ENCODE data around the gene C11orf16. TPM values are rescaled to one million over a fixed set of nuclear protein-coding genes. Genes with fewer than 3 reads are reported as not detected.

C11orf16 gene
- total and polyA plus RNA-seq, 9 of the 15 experiments (the other 6 are each of a cell fraction or from before 2014, with no cell fraction given): not detected

DNA sequence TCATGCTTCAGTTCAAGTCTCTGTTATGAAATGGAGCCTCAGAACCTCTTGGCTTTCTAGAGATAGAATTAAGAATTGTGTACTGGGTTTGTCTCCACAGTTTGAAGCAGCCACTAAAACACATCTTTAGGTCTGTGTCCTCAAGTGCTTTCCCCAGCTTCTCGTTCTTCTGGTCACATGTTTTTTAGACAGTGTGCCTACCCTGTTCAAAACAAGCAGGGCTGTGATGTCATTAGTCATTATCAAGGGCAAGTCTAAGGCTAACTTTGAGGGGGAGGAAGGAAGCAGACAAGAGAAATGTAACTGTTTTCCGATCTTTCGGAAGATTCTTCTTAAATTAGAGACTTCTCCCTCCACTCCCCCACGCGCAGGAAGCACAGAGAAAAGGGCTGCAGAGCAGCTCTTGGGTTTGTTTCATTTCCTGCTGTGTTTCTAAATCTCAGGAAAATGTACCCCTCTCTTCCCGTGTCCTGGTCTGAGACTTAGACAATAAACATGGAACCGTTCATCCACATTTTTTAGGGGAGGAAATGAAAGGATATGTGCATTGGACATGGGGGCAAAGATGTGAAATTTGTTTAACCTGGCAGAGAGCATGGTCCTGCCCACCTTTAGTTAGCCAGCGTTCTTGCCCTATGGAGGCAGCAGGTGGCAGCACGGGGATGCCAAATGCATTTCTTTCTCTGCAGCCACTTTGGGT, 18.6 kb downstream of the C11orf16 start (continued):
- TF ChIP-seq, protein P1, sequence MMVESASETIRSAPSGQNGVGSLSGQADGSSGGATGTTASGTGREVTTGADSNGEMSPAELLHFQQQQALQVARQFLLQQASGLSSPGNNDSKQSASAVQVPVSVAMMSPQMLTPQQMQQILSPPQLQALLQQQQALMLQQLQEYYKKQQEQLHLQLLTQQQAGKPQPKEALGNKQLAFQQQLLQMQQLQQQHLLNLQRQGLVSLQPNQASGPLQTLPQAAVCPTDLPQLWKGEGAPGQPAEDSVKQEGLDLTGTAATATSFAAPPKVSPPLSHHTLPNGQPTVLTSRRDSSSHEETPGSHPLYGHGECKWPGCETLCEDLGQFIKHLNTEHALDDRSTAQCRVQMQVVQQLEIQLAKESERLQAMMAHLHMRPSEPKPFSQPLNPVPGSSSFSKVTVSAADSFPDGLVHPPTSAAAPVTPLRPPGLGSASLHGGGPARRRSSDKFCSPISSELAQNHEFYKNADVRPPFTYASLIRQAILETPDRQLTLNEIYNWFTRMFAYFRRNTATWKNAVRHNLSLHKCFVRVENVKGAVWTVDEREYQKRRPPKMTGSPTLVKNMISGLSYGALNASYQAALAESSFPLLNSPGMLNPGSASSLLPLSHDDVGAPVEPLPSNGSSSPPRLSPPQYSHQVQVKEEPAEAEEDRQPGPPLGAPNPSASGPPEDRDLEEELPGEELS (CRISPR knock-in tag; IDR thresholded peaks at IDR 0.05; ENCODE audit: borderline replicate concordance): no peak
- TF ChIP-seq, protein P2, sequence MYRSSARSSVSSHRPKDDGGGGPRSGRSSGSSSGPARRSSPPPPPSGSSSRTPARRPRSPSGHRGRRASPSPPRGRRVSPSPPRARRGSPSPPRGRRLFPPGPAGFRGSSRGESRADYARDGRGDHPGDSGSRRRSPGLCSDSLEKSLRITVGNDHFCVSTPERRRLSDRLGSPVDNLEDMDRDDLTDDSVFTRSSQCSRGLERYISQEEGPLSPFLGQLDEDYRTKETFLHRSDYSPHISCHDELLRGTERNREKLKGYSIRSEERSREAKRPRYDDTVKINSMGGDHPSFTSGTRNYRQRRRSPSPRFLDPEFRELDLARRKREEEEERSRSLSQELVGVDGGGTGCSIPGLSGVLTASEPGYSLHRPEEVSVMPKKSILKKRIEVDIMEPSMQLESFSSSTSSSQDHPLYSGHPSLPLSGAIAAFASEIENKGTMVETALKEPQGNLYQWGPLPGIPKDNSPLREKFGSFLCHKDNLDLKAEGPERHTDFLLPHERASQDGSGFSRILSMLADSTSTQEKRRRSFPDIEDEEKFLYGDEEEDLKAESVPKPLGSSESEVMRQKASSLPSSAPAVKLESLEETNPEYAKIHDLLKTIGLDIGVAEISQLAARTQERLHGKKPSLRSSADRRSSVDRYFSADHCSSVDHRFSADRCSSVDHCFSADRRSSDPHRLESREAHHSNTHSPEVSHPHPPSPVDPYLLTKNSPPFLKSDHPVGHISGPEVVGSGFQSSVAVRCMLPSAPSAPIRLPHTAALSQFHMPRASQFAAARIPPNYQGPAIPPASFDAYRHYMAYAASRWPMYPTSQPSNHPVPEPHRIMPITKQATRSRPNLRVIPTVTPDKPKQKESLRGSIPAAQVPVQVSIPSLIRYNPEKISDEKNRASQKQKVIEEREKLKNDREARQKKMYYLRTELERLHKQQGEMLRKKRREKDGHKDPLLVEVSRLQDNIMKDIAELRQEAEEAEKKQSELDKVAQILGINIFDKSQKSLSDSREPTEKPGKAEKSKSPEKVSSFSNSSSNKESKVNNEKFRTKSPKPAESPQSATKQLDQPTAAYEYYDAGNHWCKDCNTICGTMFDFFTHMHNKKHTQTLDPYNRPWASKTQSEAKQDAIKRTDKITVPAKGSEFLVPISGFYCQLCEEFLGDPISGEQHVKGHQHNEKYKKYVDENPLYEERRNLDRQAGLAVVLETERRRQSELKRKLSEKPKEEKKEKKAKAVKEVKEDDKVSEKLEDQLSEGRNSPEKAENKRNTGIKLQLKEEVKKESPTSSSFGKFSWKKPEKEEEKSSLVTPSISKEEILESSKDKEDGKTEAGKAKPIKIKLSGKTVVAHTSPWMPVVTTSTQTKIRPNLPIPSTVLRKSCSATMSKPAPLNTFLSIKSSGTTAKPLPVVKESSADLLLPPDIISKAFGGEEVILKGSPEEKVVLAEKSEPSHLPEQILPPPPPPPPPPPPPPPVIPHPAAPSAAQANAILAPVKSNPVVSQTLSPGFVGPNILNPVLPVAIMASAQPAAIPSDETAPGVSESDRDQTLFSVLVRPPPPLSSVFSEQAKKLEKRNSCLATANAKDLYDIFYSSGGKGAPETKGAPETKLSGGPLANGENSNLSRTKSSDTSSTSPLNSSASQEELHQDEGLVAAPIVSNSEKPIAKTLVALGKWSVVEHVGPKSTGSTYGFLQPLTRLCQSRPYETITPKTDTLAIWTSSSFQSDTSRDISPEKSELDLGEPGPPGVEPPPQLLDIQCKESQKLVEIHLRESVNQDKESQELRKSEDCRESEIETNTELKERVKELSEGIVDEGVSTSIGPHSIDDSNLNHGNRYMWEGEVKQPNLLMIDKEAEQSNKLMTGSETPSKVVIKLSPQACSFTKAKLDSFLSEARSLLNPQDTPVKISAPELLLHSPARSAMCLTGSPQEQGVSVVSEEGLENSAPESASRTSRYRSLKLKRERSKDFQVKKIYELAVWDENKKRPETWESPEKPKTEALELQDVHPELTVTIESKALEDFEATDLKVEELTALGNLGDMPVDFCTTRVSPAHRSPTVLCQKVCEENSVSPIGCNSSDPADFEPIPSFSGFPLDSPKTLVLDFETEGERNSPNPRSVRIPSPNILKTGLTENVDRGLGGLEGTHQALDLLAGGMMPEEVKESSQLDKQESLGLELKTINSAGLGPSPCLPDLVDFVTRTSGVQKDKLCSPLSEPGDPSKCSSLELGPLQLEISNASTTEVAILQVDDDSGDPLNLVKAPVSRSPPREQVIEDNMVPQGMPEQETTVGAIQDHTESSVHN (IDR thresholded peaks at IDR 0.05; ENCODE audit: borderline replicate concordance in 1 of 2, low read depth in 1 of 2): no peak
- TF ChIP-seq ZNF274 (IDR thresholded peaks at IDR 0.05; ENCODE audit: borderline replicate concordance, low read depth, low read length) (no peak), ZFP30 (CRISPR knock-in tag; IDR thresholded peaks at IDR 0.05; ENCODE audit: borderline replicate concordance) (no peak), CEBPG (CRISPR knock-in tag; IDR thresholded peaks at IDR 0.05) (no peak), CEBPG (tag; conservative IDR thresholded peaks at IDR 0.05 in 1 of 2, IDR thresholded peaks at IDR 0.05 in 1 of 2) (no peak), FOXM1 (IDR thresholded peaks at IDR 0.05; ENCODE audit: low read depth) (peak; percentile 46; the same call in 1 of the 2 replicates), FOXM1 (CRISPR knock-in tag; IDR thresholded peaks at IDR 0.05; ENCODE audit: low read depth) (no peak), TAL1 (IDR thresholded peaks at IDR 0.05) (0 out of 2 replicates have a peak, but pooled peaks have one; percentile 15), PTTG1 (tag; IDR thresholded peaks at IDR 0.05; ENCODE audit: low read depth) (no peak), RAD51 (IDR thresholded peaks at IDR 0.05; ENCODE audit: borderline replicate concordance, low read depth) (peak; percentile 46), DPF2 (IDR thresholded peaks at IDR 0.05) (peak; percentile 56; the same call in 1 of the 2 replicates), RFX1 (IDR thresholded peaks at IDR 0.05) (no peak), ZNF282 (CRISPR knock-in tag; IDR thresholded peaks at IDR 0.05) (no peak), CBX5 (IDR thresholded peaks at IDR 0.05; ENCODE audit: borderline replicate concordance, low read depth) (no peak), PHTF2 (CRISPR knock-in tag; IDR thresholded peaks at IDR 0.05) (no peak)
- TF ChIP-seq, protein P3, sequence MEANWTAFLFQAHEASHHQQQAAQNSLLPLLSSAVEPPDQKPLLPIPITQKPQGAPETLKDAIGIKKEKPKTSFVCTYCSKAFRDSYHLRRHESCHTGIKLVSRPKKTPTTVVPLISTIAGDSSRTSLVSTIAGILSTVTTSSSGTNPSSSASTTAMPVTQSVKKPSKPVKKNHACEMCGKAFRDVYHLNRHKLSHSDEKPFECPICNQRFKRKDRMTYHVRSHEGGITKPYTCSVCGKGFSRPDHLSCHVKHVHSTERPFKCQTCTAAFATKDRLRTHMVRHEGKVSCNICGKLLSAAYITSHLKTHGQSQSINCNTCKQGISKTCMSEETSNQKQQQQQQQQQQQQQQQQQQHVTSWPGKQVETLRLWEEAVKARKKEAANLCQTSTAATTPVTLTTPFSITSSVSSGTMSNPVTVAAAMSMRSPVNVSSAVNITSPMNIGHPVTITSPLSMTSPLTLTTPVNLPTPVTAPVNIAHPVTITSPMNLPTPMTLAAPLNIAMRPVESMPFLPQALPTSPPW (CRISPR knock-in tag; IDR thresholded peaks at IDR 0.05): no peak; the same call in 1 of the 2 replicates

Data from K562 (cell line).